ENCODE results near the gene SLC18A3. TPM values are rescaled to one million over a fixed set of nuclear protein-coding genes. Genes with fewer than 3 reads are reported as not detected.

The SLC18A3 gene
- total RNA-seq, 1 donor from 2014 or later, result not detected

GRCh38 chr10:49649936-49650723 lies 40.0 kb downstream of the SLC18A3 start:
- DNase-seq (ENCODE audit: low spot score), result peak; percentile 49

- no peak for DNase-seq (ENCODE audit: low spot score)
Measured at GRCh38 chr10:49650724-49651034, 40.6 kb downstream of the SLC18A3 start.

- peak; percentile 74 for DNase-seq (ENCODE audit: low spot score)
Measured at GRCh38 chr10:49651039-49651835, 41.1 kb downstream of the SLC18A3 start.

- DNase-seq (ENCODE audit: low spot score), result peak; percentile 39
Measured at GRCh38 chr10:49651917-49652316, 41.8 kb downstream of the SLC18A3 start.

- DNase-seq (ENCODE audit: low spot score), result peak; percentile 59
Measured at GRCh38 chr10:49652421-49653272, 42.5 kb downstream of the SLC18A3 start.

- peak; percentile 62 for DNase-seq (ENCODE audit: low spot score)
Measured at GRCh38 chr10:49653273-49653929, 43.3 kb downstream of the SLC18A3 start.

- DNase-seq (ENCODE audit: low spot score), result peak; percentile 81
Measured at GRCh38 chr10:49654036-49654693, 44.1 kb downstream of the SLC18A3 start.

- peak; percentile 76 for DNase-seq (ENCODE audit: low spot score)
Measured at GRCh38 chr10:49655099-49655498, 45.0 kb downstream of the SLC18A3 start.

- no peak for DNase-seq (ENCODE audit: low spot score)
Measured at GRCh38 chr10:49656845-49657493, 46.9 kb downstream of the SLC18A3 start.

GRCh38 chr10:49657606-49658005 lies 47.5 kb downstream of the SLC18A3 start:
- DNase-seq (ENCODE audit: low spot score), result no peak

GRCh38 chr10:49661140-49661856 lies 51.2 kb downstream of the SLC18A3 start:
- DNase-seq (ENCODE audit: low spot score), result no peak

Other genes starting within 250 kb of the SLC18A3 start
- not detected for gene DRGX, start 214.2 kb upstream of the SLC18A3 start, total RNA-seq
- gene ERCC6, start 71.2 kb upstream of the SLC18A3 start, total RNA-seq, result 15.5 TPM
- gene CHAT, start 3.7 kb downstream of the SLC18A3 start, total RNA-seq, result not detected
- gene C10orf53, start 69.3 kb downstream of the SLC18A3 start, total RNA-seq, result not detected
- not detected for gene OGDHL, start 152.0 kb downstream of the SLC18A3 start, total RNA-seq